IPS-20b (cell line): ENCODE data around the gene RPS24.

Experiments used
- H3K27ac ChIP-seq: one replicate; pipeline ENCODE4 v1.5.1; 2013; ENCODE audit warnings: low read length
- H3K27me3 ChIP-seq: 2 replicates; pipeline ENCODE4 v1.6.1; 2013; ENCODE audit warnings: mild to moderate bottlenecking, low read length, inconsistent platforms; ENCODE audit not compliant: insufficient read depth
- H3K36me3 ChIP-seq: 2 replicates; pipeline ENCODE4 v1.6.1; 2013; ENCODE audit warnings: low read depth, mild to moderate bottlenecking, inconsistent platforms, low read length, moderate library complexity; ENCODE audit not compliant: insufficient read depth
- H3K4me1 ChIP-seq: 2 replicates; pipeline ENCODE4 v1.6.1; 2013; ENCODE audit warnings: mild to moderate bottlenecking, control low read depth, inconsistent platforms, low read length, moderate library complexity; ENCODE audit not compliant: insufficient read depth
- H3K4me3 ChIP-seq: 2 replicates; pipeline ENCODE4 v1.5.1; 2013; ENCODE audit warnings: mild to moderate bottlenecking, low read length, inconsistent platforms
- H3K9ac ChIP-seq: 2 replicates; pipeline ENCODE4 v1.6.1; 2013; ENCODE audit warnings: low read depth, mild to moderate bottlenecking, inconsistent platforms, low read length, moderate library complexity
- H3K9me3 ChIP-seq: 2 replicates; pipeline ENCODE4 v1.6.1; 2013; ENCODE audit warnings: mild to moderate bottlenecking, low read depth, low read length, inconsistent platforms; ENCODE audit not compliant: insufficient read depth

RPS24 gene

DNA sequence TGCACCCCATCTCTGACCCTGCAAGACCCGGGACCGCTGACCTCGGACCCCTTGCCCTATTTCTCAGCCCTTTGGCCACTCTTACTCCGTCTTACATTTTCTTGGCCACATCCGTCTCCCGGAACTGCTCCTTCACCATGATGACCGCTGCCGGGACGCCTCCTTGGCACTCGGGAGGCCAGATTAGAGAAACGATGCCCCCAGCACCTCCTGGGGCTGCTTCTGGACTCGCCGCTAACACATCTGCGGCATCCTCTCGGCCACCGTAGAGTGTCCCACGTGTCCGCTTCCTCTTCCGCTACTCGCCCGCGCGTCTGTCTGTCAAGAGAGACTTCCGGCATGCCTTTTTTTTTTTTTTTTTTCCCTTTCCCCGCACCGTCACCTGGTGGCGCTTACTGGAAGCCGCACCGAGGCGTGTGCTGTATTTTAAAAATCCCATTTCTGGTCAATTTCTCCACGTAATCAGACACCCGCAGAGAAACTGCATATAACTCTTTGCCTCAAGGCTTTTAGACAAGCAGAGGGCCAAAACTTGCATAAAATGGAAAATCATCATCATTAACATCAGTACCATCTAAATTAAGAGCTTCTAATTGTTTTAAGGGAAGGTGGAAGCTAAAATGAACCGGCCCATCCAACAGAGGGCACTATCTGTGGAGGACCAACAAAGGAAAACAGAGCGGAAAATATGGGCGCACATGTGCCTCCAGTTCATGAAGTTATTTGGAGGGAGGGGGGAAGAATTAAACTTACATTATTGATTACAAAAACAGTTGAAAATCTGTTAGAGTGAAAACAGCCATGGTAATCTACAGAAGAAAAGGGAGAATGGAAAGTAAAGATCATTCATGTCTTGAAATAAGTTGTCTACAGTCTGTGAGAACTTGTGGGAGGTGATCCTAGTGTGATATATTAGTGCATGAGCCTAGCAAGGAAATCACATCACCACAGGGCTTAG lies 4.1 kb upstream of the RPS24 start, which contains the start of gene POLR3A:
Gene POLR3A (minus strand): TSS at position 247 of the 958 bp plus-strand sequence. CDS start 108 bp downstream, at position 139.
- Histone ChIP-seq H3K27ac (peak within 1 kb of the TSS; percentile 10), H3K4me3 (peak within 1 kb of the TSS; percentile 90), H3K9ac (peak within 1 kb of the TSS; percentile 92; the same call in 1 of the 2 replicates), H3K36me3 (peaks cover 30% of the 10 kb centered on the region), H3K4me1 (no peaks in the 10 kb centered on the region), H3K9me3 (no peaks in the 10 kb centered on the region), H3K27me3 (no peaks in the 10 kb centered on the region)

DNA sequence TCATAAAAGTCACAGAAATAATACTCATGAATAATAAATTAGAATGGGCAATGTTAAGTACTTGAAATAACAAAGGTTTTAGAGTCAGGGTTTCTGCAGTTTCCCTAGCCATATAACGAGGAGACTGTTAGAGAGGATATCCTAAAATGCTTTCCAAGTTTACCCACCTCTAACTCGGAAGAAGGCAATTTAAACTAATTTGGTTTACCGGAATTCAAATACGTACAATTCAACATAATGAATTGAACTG lies 351 bp upstream of the RPS24 start:
- H3K27me3 ChIP-seq: no peaks in the 10 kb centered on the region
- H3K36me3 ChIP-seq: peaks cover 42% of the 10 kb centered on the region
- H3K4me3 ChIP-seq: peak overlapping the region; percentile 99
- no peaks in the 10 kb centered on the region for H3K9me3 ChIP-seq
- peaks cover 25% of the 10 kb centered on the region for H3K4me1 ChIP-seq
- peak overlapping the region; percentile 64; the same call in 1 of the 2 replicates for H3K9ac ChIP-seq
- H3K27ac ChIP-seq: no peak overlapping the region

DNA sequence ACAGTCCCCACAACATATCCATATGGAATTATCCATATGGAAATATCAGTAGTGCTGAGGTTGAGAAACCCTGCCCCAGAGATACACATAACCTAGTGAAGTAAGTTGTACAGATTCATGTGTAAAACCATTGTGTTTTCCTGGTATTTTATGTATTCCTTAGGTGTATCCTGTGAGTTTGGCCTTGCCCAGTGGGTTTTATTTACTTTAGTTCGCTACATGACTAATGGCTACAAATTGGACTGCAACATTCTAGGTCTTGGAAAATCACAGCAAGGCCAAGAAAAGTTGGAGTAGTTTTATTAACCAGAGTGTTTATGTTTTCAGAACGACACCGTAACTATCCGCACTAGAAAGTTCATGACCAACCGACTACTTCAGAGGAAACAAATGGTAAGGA lies 1.4 kb downstream of the RPS24 start:
- H3K4me1 ChIP-seq: peaks cover 42% of the 10 kb centered on the region
- H3K4me3 ChIP-seq: peak overlapping the region; percentile 99
- H3K9ac ChIP-seq: peak overlapping the region; percentile 99
- H3K27me3 ChIP-seq: no peaks in the 10 kb centered on the region
- H3K27ac ChIP-seq: peak overlapping the region; percentile 12
- H3K36me3 ChIP-seq: peaks cover 59% of the 10 kb centered on the region
- no peaks in the 10 kb centered on the region for H3K9me3 ChIP-seq

DNA sequence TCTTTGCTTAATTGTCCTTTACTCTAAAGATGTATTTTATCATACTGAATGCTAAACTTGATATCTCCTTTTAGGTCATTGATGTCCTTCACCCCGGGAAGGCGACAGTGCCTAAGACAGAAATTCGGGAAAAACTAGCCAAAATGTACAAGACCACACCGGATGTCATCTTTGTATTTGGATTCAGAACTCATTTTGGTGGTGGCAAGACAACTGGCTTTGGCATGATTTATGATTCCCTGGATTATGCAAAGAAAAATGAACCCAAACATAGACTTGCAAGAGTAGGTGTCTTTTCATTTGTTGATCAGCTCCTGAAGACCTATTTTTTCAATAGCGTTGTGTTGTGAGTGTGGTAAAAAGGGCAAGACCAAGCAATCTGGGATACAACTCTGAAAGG lies 1.8 kb downstream of the RPS24 start:
- Histone ChIP-seq H3K36me3 (peaks cover 63% of the 10 kb centered on the region), H3K27me3 (no peaks in the 10 kb centered on the region), H3K4me3 (peak overlapping the region; percentile 99), H3K27ac (no peak overlapping the region), H3K4me1 (peaks cover 46% of the 10 kb centered on the region), H3K9me3 (no peaks in the 10 kb centered on the region), H3K9ac (peak overlapping the region; percentile 99; the same call in 1 of the 2 replicates)

DNA sequence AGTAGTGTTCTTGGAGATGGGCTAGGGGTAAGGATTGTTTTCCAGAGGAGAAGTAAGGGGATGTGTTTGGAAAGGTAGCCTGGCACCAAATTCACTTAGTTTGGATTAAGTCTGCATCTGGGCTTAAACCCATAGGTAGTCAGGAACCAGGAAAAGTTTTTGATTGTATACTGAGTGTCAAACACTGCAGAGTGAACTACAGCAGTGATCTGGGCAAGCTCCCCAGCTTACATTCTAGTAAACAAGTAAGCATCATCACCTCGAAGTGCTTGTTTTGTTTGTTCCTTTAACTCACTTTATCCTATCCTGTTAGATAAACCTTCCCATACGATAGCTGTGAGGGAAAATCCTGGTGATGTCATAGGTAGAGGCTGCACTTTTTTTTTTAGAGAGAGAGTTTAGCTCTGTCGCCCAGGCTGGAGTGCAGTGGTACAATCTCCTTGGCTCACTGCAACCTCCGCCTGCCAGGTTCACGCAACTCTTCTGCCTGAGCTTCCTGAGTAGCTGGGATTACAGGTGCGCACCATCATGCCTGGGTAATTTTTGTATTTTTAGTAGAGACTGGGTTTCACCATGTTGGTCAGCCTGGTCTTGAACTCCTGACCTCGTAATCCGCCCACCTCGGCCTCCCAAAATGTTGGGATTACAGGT lies 2.4 kb downstream of the RPS24 start:
- Histone ChIP-seq H3K4me1 (peaks cover 53% of the 10 kb centered on the region), H3K4me3 (peak overlapping the region; percentile 99), H3K36me3 (peaks cover 69% of the 10 kb centered on the region), H3K9ac (peak overlapping the region; percentile 99; the same call in 1 of the 2 replicates), H3K9me3 (no peaks in the 10 kb centered on the region), H3K27me3 (no peaks in the 10 kb centered on the region), H3K27ac (no peak overlapping the region)

DNA sequence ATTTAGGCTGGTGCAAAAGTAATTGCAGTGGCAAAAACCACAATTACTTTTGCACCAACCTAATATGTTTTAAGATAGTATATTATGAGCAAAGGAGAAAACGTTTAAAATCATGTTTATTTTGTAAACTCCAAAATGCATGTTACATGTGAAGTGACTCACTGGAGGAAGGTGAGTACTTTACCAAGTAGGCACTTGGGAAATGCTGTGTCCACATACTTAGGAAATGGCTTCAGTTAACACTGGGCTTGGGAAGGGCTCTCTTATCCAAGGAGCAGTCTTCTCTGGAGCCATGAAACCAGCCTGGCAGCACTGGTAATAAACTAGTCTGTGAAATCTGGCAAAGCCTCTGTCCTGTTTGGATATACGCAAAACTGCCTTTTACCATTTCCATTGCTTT lies 4.4 kb downstream of the RPS24 start:
- Histone ChIP-seq H3K9ac (0 out of 2 replicates have a peak overlapping the region, but pooled peaks have one; percentile 24), H3K36me3 (peaks cover 88% of the 10 kb centered on the region), H3K27ac (no peak overlapping the region), H3K4me3 (peak overlapping the region; percentile 99), H3K4me1 (peaks cover 54% of the 10 kb centered on the region), H3K27me3 (no peaks in the 10 kb centered on the region), H3K9me3 (no peaks in the 10 kb centered on the region)

DNA sequence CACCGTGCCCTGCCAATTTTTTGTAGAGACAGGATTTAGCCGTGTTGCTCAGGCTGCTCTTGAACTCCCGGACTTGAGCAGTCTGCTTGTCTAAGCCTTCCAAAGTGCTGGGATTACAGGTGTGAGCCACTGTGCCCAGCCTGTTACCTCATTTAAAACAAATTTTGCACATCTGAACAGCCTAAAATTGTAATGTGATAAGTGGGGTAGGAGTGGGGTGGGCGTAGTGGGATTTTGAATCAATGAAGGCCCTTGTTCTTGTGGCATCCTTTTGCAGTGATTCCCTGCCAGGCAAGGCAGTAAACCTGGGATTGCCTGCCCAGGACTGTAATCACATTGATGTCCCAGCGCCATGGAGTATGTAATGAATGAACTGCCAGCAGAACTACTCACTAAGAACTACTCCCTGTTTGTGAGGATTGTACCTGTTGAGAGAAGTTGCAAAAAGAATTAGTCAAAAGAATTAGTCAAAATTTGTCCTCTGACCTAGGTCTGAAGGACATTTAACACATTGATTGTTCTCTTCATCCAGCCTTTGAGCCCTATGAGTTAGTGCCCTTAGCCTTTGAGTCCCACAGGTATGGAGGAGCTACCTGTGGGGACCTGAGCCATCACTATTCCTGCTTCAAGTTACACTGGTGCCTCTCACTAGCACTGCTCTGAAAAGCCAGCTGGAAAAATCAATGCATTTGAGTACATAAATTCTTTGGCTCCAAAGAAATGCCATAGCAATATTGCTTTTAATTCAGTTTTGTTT lies 5.3 kb downstream of the RPS24 start:
- H3K27ac ChIP-seq: no peak overlapping the region
- H3K4me3 ChIP-seq: peak overlapping the region; percentile 99

DNA sequence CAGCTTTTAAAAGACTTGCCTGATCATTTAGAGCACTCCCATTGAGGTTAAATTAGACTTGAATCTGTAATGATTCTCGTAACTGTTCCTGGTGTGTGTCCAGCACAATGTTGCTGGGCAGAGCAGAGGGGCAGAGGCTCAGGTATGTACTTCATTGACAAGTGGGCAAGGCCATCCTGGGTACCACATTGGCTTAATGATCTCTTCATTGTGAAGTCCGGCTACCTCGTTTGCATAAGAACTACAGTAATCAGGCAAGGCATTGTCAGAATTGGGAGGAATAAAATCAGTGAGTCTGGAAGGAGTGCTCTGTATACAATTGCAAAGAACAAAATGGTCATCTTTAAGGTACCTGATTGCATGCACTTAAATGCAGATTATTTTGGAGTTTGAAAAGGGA lies 6.1 kb downstream of the RPS24 start:
- Histone ChIP-seq H3K27me3 (no peaks in the 10 kb centered on the region), H3K36me3 (peaks cover 82% of the 10 kb centered on the region), H3K9ac (0 out of 2 replicates have a peak overlapping the region, but pooled peaks have one; percentile 6), H3K9me3 (no peaks in the 10 kb centered on the region), H3K27ac (no peak overlapping the region), H3K4me1 (peaks cover 60% of the 10 kb centered on the region), H3K4me3 (peak overlapping the region; percentile 99)

More for the DNA sequence above, 5.3 kb downstream of the RPS24 start:
- Histone ChIP-seq H3K9me3 (no peaks in the 10 kb centered on the region), H3K9ac (no peak overlapping the region), H3K27me3 (no peaks in the 10 kb centered on the region), H3K36me3 (peaks cover 88% of the 10 kb centered on the region), H3K4me1 (peaks cover 58% of the 10 kb centered on the region)

DNA sequence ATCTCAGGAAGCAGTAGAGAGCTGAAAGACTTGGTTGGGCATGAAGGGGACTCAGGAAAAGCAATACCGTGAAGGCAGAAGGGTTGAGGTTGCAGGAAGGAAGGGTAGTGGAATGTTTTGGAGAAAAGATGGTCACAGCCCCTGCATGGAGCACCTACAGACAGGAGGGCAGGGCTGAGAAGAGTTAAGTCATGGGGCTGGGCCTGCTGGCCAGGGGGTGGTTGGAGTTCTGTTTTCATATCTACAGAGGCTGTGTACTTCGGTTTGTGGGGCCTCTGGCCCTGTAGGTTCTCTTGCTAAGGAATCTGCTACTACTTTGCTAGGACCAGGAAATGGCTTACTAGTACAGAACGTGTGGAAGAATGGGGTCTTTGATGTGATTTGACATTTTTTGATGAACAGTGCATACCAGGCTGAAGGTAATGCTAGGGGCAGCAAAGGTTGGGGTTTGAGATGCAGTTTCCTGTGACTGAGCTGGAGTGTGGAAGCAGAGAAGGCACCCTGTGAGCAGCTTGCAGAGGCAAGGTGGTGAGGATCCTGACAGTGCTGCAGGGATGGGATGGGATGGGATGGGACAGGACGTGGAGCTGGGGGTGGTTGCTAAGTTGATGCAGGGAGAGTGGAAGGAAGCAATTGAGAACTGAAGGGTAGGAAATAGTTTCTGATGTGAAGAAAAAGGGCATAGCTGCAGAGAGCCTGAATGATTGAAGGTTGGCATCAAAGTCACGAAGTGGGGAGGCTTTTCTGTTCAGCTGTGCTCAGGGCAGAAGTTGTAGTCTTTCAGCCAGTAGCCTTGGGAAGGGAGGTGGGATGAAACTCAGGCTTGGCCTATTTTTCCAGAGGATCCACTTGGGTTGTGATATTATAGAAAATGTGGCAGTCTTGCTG lies 7.8 kb downstream of the RPS24 start:
- Histone ChIP-seq H3K36me3 (peaks cover 65% of the 10 kb centered on the region), H3K9ac (peak overlapping the region; percentile 6; the same call in 1 of the 2 replicates), H3K9me3 (no peaks in the 10 kb centered on the region), H3K27me3 (no peaks in the 10 kb centered on the region), H3K4me3 (no peak overlapping the region), H3K27ac (peak overlapping the region; percentile 57), H3K4me1 (peaks cover 47% of the 10 kb centered on the region)

DNA sequence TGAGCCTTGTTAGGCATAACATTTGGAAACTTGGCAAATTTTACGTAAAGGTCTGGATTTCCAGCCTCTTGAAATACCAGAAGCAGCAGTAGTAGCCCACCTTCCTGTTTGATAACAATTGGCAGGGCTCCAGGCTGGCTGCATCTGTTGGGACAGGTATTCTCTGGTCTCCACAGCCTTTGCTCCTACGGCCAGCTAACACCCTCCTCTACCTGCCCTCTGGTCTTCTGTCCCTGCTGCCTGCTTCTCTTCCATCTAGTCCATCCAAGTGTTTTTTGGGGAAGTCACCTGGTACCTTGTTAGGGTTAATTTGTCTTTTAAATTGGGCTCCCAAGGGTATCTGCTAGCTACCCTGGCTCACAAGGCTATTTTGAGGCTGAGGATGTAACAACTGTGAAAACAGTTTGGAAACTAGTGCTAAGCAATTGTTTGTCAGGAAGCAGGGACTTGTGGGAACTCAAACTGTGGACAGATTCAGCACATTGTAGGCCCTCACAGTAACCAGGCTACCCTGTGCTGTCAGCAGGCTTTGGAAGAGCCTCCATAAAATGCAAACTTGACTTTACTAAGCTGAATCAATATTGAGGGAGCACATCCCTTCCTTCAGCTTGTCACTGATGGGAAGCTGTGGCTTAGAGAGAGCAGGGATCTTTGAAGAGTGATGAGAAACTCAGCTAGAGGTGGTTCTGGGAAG lies 8.5 kb downstream of the RPS24 start:
- Histone ChIP-seq H3K9me3 (no peaks in the 10 kb centered on the region), H3K9ac (no peak overlapping the region), H3K4me1 (peaks cover 45% of the 10 kb centered on the region), H3K4me3 (no peak overlapping the region), H3K27me3 (no peaks in the 10 kb centered on the region), H3K27ac (peak overlapping the region; percentile 16), H3K36me3 (peaks cover 57% of the 10 kb centered on the region)
